Mesothelial cell of epicardium (in vitro differentiated cells): Measurements from ENCODE around the gene SPCS3. TPM values are rescaled to one million over a fixed set of nuclear protein-coding genes. Genes with fewer than 3 reads are reported as not detected.
"Not testable (repeated sequence)": the region's sequence is repeated elsewhere in the genome, so short reads cannot be mapped to it uniquely, and the experiment has no call there.

Source experiments
- DNase-seq, 2 experiments: peaks; one replicate each; pipeline ENCODE4 v3.0.0; 2021; ENCODE audit warnings: low spot score in 2 of 2; ENCODE audit not compliant: unreplicated experiment in 2 of 2
- H3K27ac Mint-ChIP-seq: 2 replicates; pipeline ENCODE4 v1.8.0; 2021; ENCODE audit warnings: mixed read lengths
- H3K27me3 Mint-ChIP-seq: 2 replicates; pipeline ENCODE4 v1.8.0; 2021; ENCODE audit warnings: low read depth, mixed read lengths
- H3K36me3 Mint-ChIP-seq: 2 replicates; pipeline ENCODE4 v1.8.0; 2021; ENCODE audit warnings: mixed read lengths
- H3K4me1 Mint-ChIP-seq: 2 replicates; pipeline ENCODE4 v1.8.0; 2021; ENCODE audit warnings: mixed read lengths
- H3K4me3 Mint-ChIP-seq: 2 replicates; pipeline ENCODE4 v1.8.0; 2021; ENCODE audit warnings: mild to moderate bottlenecking, moderate library complexity, mixed read lengths
- H3K9me3 Mint-ChIP-seq: 2 replicates; pipeline ENCODE4 v1.8.0; 2021; ENCODE audit warnings: mixed read lengths
- total RNA-seq: library from RNA; stranded (reverse); gene quantifications from 3 replicates; pipeline ENCODE4 v1.2.1, GENCODE V29; 2021
- TF ChIP-seq, protein P1 (sequence below): fragments of 200-600 bp; sonication (generic); IDR thresholded peaks from one replicate; pipeline ENCODE4 v1.5.0; 2021; ENCODE audit warnings: antibody characterized with exemption; ENCODE audit not compliant: unreplicated experiment

SPCS3 gene
- total RNA-seq, 1 donor from 2014 or later, result 107 TPM

DNA sequence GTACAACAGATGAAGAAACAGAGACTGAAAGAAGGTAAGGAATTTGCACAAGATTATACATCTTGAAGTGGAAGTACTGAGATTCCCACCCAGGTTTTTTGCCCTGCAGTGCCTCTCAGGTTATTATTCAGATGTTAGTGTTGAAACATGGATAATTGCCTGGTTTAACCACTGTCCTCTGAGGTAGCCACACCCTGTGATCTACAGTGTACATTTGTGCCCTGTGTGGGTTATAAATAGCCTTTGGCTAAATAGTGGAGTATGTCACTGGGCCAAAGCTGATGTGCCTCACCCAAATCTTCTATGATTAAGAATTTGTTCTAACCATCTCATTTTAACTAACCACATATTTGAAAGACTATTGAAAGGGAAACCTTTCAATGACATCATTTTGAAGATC, 45.3 kb upstream of the SPCS3 start:
- no peak for DNase-seq
- TF ChIP-seq, protein P1, sequence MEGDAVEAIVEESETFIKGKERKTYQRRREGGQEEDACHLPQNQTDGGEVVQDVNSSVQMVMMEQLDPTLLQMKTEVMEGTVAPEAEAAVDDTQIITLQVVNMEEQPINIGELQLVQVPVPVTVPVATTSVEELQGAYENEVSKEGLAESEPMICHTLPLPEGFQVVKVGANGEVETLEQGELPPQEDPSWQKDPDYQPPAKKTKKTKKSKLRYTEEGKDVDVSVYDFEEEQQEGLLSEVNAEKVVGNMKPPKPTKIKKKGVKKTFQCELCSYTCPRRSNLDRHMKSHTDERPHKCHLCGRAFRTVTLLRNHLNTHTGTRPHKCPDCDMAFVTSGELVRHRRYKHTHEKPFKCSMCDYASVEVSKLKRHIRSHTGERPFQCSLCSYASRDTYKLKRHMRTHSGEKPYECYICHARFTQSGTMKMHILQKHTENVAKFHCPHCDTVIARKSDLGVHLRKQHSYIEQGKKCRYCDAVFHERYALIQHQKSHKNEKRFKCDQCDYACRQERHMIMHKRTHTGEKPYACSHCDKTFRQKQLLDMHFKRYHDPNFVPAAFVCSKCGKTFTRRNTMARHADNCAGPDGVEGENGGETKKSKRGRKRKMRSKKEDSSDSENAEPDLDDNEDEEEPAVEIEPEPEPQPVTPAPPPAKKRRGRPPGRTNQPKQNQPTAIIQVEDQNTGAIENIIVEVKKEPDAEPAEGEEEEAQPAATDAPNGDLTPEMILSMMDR, result no peak
- Mint-ChIP-seq H3K27ac (no peak overlapping the region), H3K4me3 (no peak overlapping the region), H3K27me3 (no peaks in the 10 kb centered on the region), H3K4me1 (peaks cover 2% of the 10 kb centered on the region), H3K9me3 (no peaks in the 10 kb centered on the region), H3K36me3 (no peaks in the 10 kb centered on the region)

DNA sequence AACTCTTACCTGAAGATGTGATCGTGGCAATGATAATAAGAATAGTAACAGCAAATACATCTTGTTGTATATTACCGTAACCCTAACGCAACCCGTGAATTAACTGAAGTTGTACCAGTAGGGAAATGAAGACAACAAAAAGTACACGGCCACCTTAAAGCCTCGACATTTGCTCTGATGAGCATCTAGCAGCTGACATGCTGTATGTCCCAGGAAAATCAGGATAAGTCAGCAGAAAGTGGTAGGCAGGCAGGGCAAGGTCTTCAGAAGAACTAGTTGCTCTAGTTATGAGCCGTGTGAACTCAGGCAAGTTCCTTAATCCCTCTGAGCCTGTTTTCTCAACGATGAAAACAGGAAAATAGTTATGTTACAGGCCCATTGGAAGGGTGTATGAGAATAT, 43.1 kb upstream of the SPCS3 start:
- Mint-ChIP-seq H3K27me3 (no peaks in the 10 kb centered on the region), H3K27ac (no peak overlapping the region), H3K36me3 (no peaks in the 10 kb centered on the region), H3K4me3 (no peak overlapping the region), H3K4me1 (peaks cover 2% of the 10 kb centered on the region), H3K9me3 (no peaks in the 10 kb centered on the region)
- no peak for DNase-seq
- TF ChIP-seq, protein P1, result no peak

DNA sequence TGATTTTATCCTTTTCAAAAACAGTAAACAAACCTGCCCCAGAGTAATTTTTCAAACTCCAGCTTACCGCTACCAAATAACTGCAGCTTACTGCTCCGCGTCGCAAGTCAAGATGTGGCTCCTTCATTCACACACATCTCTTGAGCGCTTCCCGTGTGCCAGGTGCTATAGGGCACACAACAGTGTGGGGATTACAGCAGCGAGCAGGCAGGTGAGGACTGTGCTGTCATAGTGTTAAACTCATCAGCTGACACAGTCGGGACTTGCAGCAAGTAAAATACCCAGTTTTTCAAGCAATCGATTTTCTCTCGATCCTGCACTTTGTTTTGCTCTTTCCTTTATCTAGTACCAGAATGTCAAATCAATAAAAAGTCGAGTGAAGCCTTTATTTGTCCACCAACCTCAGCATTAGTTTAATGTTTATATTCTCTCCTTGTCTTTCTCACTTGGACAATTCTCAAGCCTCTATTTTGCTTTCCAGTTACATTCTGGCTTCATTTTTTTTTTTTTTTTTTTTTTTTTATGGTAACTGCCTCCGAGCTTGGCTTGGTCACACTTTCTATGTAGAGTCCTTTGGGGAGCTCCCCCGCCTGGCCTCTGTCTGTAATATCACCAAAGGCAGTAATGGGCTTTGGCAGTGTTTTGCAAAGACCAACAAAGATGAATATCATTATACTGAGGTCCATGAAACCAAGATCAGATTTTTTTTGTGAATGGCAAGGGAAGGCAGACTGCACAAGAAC, 42.4 kb upstream of the SPCS3 start:
- H3K36me3 Mint-ChIP-seq, result no peaks in the 10 kb centered on the region
- no peaks in the 10 kb centered on the region for H3K27me3 Mint-ChIP-seq
- no peak overlapping the region for H3K4me3 Mint-ChIP-seq
- peaks cover 2% of the 10 kb centered on the region for H3K4me1 Mint-ChIP-seq
- DNase-seq, result peak in 1 of 2 experiments; percentile 44
- no peaks in the 10 kb centered on the region for H3K9me3 Mint-ChIP-seq
- H3K27ac Mint-ChIP-seq, result no peak overlapping the region
- TF ChIP-seq, protein P1, result no peak

DNA sequence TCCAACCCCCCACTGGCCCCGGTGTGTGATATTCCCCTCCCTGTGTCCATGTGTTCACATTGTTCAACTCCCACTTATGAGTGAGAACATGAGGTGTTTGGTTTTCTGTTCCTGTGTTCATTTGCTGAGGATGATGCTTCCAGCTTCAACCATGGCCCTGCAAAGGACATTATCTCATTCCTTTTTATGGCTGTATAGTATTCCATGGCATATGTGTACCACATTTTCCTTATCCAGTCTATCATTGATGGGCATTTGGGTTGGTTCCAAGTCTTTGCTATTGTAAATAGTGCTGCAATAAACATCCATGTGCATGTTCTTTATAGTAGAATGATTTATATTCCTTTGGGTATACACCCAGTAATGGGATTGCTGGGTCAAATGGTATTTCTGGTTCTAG, 40.2 kb upstream of the SPCS3 start:
- not testable (repeated sequence) for H3K4me3 Mint-ChIP-seq, H3K27me3 Mint-ChIP-seq, H3K27ac Mint-ChIP-seq, DNase-seq, H3K4me1 Mint-ChIP-seq, H3K36me3 Mint-ChIP-seq, H3K9me3 Mint-ChIP-seq

DNA sequence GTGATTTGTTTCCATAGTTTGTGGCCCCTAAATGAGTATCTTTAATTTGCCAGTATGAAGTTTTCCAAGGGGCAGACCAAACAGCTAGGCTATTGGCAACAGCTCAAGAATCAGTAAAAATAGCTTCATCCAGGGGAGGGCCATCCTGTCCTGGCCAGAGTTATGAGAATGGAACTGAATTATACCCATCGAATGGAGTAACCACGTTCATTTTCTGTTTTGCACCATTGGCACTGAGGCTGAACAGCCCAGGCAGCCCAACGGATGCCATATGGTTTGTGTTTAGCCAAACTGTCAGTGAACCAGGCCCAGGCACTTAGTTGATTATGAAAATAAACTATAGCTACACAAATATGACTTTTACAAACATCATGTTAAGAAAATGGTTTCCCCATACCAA, 33.0 kb upstream of the SPCS3 start:
- no peaks in the 10 kb centered on the region for H3K36me3 Mint-ChIP-seq
- no peaks in the 10 kb centered on the region for H3K4me1 Mint-ChIP-seq
- TF ChIP-seq, protein P1, result no peak
- DNase-seq, result no peak
- H3K9me3 Mint-ChIP-seq, result no peaks in the 10 kb centered on the region
- H3K4me3 Mint-ChIP-seq, result no peak overlapping the region
- H3K27ac Mint-ChIP-seq, result no peak overlapping the region
- H3K27me3 Mint-ChIP-seq, result no peaks in the 10 kb centered on the region

DNA sequence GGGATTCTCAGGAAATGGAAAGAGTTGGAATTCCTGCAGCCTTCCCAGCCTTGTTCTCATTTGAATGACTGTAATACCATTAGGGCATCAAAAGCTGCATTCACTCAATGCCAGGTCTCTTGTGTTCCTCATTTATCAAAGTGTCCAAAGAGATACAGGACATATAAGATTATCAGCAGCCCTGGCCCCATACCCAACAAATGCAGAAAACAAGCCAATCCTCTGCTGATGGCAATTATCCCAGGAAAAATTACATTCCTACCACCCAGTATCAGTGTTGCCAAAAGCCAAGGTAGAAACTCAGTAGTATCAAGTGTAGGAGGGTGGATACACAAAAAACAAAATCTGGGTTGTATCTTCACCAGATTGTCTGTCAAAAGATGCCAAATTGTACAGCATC, 32.2 kb upstream of the SPCS3 start:
- TF ChIP-seq, protein P1, result no peak
- no peaks in the 10 kb centered on the region for H3K27me3 Mint-ChIP-seq
- H3K27ac Mint-ChIP-seq, result no peak overlapping the region
- H3K36me3 Mint-ChIP-seq, result no peaks in the 10 kb centered on the region
- no peaks in the 10 kb centered on the region for H3K4me1 Mint-ChIP-seq
- no peak overlapping the region for H3K4me3 Mint-ChIP-seq
- no peak for DNase-seq
- no peaks in the 10 kb centered on the region for H3K9me3 Mint-ChIP-seq
